ENCODE data around the gene NPNT.

GRCh38 chr4:105970371-105970770, 75.1 kb downstream of the NPNT start:
- no peak for TF ChIP-seq CTCF (IDR thresholded peaks at IDR 0.05)
- no peak for TF ChIP-seq EP300 (IDR thresholded peaks at IDR 0.05)
